Sigmoid colon (tissue), 3 donors: Measurements from ENCODE around the gene IL1RAPL2.

ENCODE experiments used
- POLR2A ChIP-seq, 2 donors: fragments of 450-650 bp; IDR thresholded peaks; one replicate each; pipeline ENCODE4 v1.6.1; 2016; ENCODE audit warnings: antibody characterized with exemption in 2 of 2, mild to moderate bottlenecking in 2 of 2, moderate library complexity in 2 of 2
- TF ChIP-seq, protein P1 (sequence below), 4 experiments: fragments of 450-650 bp in 3 of 4; fragments of 200-600 bp in 1 of 4; IDR thresholded peaks; one replicate each; pipeline ENCODE4 v1.5.1; 2016 to 2019; ENCODE audit warnings: antibody characterized with exemption in 4 of 4, mild to moderate bottlenecking in 3 of 4, moderate library complexity in 2 of 4

DNA sequence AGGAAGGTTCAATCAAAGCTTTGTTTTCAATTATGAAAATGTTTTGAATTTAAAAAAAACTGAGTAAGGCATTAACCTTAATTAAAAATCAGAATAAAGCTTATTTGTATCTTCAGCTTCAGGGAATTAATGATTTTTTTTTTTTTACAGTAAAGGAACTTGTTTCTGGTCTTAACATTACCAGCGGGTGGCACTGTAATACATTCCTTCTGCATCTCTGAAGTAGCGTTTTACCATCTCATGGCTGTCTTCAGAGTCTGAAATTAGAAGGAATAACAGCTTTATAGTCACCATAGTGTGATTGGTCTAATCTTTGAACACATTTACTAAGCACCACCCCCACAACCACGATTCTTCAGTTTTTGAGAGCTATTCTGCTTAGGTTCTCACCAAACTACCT, 102.6 kb downstream of the IL1RAPL2 start:
- no peak for TF ChIP-seq POLR2A (IDR thresholded peaks at IDR 0.05)
- TF ChIP-seq, protein P1, sequence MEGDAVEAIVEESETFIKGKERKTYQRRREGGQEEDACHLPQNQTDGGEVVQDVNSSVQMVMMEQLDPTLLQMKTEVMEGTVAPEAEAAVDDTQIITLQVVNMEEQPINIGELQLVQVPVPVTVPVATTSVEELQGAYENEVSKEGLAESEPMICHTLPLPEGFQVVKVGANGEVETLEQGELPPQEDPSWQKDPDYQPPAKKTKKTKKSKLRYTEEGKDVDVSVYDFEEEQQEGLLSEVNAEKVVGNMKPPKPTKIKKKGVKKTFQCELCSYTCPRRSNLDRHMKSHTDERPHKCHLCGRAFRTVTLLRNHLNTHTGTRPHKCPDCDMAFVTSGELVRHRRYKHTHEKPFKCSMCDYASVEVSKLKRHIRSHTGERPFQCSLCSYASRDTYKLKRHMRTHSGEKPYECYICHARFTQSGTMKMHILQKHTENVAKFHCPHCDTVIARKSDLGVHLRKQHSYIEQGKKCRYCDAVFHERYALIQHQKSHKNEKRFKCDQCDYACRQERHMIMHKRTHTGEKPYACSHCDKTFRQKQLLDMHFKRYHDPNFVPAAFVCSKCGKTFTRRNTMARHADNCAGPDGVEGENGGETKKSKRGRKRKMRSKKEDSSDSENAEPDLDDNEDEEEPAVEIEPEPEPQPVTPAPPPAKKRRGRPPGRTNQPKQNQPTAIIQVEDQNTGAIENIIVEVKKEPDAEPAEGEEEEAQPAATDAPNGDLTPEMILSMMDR (IDR thresholded peaks at IDR 0.05) = no peak
